GM19240 (cell line): Measurements from ENCODE around the gene KCNC1.

ENCODE experiments used
- DNase-seq: peaks from one replicate; pipeline ENCODE4 v3.0.0; 2011; ENCODE audit warnings: low spot score; ENCODE audit not compliant: insufficient read length

KCNC1 gene

DNA sequence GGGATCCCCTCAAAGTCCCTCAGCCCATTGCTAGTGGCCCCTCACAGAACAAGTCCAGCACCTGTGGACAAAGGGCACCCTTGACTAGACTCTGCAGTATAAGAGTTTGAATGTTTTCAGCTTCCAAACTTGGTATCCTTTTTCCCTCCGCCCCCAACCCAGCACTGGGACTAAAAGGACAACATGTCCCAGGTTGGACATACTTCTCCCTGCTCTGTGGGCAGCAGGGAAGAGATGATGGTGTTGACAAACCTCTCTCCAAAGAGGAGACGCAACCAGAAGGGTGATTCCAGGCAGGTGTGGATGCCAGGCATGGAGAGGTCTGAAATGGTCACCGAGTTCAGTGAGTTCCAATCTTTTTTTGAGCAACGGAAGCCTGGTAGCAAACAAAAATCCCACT, 19.7 kb upstream of the KCNC1 start:
- no peak for DNase-seq

DNA sequence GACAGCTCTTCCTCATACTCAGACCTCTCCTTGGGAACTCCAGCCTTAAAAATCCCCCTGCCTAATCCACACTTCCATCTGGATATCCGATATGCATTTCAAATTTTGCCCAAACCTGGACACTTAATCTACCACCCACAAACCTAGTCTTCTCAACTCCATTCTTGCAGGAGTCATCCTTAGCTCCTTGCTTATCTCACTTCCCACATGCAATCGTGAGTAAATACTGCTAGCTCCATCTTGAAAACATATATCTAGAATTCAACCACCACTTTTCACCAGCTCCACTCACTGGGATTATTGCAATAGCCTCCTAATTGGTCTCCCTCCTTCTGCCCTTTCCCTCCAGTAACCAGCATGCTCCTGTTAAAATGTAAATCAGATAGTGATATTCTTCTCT, 17.8 kb upstream of the KCNC1 start:
- no peak for DNase-seq

DNA sequence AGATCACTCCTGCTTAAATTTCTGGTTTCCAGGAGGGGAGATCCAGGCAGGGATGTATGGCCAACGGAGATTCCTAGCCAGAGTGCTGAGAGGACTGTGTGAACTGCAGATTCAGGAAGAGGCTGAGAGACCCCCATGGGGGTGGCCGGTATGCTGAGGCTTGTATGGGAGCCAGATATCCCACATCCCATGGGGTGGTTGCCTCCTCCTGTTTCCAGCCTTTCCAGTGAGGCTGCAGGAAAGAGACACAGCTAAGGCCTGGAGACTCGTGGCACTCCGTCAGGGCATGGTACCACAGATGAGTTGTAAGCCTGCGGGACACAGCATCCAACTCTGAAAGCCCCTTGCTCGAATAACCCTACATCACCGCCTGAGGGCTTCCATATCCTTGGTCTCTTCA, 16.6 kb upstream of the KCNC1 start:
- DNase-seq: no peak

DNA sequence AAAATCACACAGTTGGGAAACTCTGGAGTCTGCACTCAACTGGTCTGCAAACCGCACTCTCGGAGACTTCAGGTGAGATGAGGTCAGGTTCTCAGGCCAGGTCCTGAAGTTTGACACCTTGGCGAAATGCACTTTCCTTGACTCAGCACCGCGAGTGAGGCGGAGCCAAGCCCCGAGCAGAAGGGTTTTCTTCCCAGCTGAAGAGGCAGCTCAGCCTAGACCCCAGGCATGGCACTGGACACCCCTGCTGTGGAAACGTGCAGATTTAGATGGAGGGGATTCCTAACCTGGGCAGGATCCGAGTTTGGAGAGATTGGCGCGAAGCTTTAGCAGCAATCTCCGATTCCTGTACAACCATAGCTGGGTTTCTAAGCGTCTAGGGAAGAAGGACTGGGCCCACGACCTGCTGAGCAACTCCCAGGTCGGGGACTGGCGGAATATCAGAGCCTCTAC, 16.0 kb upstream of the KCNC1 start:
- DNase-seq: no peak

DNA sequence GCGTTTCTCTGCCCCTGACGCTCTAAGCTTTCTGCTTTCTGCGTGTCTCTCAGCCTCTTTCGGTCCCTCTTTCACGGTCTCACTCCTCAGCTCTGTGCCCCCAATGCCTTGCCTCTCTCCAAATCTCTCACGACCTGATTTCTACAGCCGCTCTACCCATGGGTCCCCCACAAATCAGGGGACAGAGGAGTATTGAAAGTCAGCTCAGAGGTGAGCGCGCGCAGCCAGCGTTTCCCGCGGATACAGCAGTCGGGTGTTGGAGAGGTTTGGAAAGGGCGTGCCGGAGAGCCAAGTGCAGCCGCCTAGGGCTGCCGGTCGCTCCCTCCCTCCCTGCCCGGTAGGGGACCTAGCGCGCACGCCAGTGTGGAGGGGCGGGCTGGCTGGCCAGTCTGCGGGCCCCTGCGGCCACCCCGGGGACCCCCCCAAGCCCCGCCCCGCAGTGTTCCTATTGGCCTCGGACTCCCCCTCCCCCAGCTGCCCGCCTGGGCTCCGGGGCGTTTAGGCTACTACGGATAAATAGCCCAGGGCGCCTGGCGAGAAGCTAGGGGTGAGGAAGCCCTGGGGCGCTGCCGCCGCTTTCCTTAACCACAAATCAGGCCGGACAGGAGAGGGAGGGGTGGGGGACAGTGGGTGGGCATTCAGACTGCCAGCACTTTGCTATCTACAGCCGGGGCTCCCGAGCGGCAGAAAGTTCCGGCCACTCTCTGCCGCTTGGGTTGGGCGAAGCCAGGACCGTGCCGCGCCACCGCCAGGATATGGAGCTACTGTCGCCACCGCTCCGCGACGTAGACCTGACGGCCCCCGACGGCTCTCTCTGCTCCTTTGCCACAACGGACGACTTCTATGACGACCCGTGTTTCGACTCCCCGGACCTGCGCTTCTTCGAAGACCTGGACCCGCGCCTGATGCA, 15.3 kb upstream of the KCNC1 start, which contains the start of gene MYOD1:
TSS of gene MYOD1 (plus strand) at position 544 of the 910 bp plus-strand sequence. CDS start at position 756, 212 bp downstream.
- DNase-seq: no peak

DNA sequence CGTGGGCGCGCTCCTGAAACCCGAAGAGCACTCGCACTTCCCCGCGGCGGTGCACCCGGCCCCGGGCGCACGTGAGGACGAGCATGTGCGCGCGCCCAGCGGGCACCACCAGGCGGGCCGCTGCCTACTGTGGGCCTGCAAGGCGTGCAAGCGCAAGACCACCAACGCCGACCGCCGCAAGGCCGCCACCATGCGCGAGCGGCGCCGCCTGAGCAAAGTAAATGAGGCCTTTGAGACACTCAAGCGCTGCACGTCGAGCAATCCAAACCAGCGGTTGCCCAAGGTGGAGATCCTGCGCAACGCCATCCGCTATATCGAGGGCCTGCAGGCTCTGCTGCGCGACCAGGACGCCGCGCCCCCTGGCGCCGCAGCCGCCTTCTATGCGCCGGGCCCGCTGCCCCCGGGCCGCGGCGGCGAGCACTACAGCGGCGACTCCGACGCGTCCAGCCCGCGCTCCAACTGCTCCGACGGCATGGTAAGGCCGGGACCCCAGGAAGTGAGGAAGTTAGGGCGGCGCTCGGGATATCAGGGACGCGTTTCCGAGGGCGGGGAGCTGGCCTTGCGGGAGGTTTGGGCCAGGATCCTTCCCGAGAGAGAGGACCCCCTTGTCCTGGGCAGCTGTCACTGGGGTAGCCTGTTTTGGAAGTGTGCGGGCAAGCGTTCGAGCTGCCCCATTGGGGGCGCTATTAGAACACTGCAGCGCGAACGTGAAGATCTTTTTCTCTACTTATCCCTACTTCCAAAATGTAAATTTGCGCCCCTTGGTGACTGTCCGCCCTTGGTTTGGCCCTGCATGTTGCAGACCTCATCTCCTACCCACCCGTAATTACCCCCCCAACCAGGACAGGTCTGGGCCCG, 14.4 kb upstream of the KCNC1 start:
- no peak for DNase-seq

DNA sequence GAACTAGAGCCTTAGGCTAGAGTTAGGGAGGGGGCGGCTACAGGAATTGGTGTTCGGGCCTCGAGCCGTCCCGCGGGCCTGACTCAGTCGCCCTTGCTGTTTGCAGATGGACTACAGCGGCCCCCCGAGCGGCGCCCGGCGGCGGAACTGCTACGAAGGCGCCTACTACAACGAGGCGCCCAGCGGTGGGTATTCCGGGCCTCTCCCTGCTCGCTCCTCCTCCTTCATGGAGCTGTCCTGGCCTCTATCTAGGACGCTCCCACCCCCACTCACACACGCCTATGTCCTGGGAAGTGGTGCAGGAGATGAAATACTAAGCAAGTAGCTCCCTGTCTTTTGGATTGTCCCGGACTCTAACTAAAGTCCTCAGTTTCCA, 13.8 kb upstream of the KCNC1 start:
- no peak for DNase-seq

DNA sequence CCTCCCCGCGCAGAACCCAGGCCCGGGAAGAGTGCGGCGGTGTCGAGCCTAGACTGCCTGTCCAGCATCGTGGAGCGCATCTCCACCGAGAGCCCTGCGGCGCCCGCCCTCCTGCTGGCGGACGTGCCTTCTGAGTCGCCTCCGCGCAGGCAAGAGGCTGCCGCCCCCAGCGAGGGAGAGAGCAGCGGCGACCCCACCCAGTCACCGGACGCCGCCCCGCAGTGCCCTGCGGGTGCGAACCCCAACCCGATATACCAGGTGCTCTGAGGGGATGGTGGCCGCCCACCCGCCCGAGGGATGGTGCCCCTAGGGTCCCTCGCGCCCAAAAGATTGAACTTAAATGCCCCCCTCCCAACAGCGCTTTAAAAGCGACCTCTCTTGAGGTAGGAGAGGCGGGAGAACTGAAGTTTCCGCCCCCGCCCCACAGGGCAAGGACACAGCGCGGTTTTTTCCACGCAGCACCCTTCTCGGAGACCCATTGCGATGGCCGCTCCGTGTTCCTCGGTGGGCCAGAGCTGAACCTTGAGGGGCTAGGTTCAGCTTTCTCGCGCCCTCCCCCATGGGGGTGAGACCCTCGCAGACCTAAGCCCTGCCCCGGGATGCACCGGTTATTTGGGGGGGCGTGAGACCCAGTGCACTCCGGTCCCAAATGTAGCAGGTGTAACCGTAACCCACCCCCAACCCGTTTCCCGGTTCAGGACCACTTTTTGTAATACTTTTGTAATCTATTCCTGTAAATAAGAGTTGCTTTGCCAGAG, 13.2 kb upstream of the KCNC1 start:
- DNase-seq: no peak

DNA sequence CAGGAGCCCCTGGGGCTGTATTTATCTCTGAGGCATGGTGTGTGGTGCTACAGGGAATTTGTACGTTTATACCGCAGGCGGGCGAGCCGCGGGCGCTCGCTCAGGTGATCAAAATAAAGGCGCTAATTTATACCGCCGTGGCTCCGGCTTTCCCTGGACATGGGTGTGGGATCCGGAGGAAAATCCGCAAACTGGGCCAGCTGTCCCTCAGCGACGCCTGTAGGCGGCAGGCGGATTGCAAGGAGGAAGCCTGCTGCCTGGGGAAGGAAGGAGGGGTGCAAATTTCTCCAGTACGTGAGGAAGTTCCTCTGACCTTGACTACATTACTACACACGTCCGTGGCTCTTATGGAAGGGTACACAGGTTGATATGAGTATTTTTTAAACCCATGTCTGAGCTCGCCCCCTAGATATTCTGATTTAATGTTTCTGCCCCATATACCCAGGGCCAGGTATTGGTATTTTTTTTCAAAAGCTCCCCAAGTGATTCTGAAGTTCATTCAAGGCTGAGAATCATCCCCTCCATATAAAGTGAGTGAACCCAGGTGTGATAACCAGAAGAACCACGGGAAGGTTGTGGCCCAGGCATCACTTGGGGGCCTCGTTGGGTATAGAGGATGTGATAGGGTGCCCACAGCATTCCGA, 12.5 kb upstream of the KCNC1 start:
- no peak for DNase-seq

DNA sequence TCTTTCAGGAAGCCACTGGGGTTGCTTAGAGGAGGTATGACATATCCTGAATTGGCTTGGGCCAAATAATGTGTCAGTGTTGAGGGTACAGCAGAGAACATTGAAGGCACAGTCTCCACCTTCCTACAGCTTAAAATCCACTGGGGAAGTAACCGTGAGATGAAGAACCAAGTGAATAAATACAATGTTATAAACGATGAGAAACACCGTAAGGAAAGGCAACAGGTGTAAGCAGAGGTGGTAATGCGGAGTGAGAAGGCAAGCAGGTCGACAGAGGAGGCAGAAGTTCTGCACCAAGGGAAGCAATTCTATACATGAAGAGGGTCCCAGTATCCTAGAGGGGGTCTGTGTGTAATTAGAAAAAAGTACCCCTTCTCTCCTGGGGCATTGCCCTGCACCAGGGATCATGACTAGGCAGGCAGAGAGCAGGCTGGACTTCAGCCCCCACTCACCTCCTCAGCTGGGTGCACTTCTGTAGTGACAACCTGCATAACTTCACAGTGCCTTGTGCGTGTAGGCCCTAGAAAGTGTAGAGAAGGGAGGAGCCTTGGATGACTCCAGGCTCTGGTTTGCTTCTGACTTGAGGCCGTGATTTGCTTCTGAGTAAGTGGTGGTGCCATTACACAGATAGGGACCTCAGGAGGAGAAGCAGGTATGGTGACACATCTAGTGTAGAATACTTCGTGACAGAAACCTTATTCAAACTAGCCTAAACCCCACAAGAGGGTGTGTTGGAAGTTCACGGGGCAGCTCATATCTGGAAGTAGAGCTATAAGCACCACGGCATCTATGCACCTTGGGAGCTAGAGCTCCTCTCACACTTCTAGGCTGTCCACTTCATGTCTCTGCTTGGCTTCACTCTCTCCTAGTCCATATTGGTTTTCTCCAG, 10.3 kb upstream of the KCNC1 start:
- no peak for DNase-seq

DNA sequence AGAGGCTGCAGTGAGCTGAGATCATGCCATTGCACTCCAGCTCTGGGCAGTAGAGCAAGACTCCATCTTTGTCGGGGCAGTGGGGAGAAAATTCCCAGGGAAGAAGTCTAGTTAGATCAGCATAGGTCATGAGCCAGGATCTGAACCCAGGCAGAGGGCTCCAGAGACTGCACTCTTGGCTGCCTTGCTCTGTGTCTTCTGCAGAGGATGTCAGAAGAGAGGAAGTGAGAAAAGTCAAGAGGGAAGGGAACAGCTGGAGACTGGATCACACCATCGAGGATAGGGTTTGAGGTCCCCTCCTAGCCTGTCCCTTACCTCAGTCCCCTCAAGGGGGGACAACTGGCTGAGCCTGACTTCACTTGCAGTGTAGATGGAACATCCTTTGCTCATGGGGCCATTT, 9.4 kb upstream of the KCNC1 start:
- no peak for DNase-seq

DNA sequence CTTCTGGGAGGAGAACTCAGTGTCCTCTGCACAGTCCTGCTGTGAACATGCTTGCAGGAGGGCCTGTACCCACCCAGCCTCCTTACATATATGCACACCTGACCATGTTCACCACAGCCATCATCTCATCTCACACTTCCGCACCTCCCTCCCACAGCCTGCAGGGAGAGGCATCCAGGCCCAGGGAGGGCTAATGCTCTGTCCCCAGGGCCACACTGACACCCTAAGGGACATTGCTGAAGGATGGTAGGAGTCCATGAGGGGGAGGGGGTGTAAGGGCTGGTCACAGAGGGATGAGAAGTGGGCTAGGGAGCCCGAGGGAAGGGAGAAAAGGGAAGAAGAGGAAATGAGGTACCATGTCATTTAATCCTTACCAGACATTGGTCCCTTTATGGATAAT, 4.4 kb upstream of the KCNC1 start:
- DNase-seq: no peak

DNA sequence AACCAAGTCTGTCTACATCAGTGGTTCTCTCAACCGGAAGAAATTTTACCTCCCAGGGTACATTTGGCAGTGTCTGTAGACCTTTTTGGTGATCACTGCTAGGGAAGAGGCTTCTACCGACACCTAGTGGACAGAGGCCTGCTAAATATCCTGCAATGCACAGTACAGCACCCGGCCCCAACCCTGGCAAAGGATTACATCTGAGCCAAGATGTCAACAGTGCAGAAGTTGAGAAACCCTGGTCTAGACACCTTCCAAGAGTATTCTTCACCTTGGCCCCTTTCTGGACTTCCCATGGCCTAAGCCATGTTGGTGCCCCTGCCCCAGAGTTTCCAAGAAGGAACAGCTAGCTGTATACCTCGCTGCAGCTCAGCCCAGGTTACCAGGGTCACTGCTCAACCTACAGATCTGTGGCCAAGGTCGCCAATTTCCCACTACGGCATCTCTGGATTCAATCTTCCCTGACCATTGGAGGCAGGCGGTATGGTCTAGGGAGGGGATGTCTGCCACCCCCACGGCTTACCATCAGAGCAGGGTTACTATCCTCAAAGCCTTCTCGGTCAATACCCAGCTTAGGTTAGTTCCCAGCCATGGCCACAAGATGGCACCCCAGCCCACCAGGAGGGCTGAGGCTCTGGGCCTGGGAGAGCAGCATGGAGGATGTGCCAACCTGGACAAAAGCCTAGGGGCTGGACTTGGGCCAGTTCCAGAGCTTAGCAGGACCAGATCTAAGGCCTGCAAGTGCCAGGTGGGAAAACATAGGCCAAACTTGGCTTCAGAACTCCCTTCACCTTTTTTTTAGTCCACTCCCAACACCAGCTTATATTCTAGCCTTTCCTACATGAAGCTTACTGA, 3.7 kb upstream of the KCNC1 start:
- DNase-seq: peak; percentile 96

DNA sequence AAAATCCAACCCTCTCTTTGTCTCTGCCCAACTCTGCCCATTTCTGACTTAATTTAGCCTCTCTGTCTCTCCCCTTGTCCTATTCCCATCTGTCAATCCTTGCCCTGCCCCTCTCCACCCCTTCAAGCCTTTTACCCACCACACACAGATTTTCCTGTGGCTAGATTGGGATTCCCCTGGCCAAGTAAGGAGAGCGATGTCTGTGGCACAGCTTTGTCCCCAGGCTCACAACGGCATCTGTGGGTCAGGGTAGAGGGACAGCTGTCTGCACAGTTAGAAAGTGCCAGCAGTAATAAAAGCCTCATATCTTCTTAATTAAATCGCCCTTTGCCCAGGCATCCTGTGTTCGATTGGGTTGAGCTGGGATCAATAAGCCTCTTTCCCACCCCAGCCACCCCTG, 1.3 kb upstream of the KCNC1 start:
- DNase-seq: no peak

DNA sequence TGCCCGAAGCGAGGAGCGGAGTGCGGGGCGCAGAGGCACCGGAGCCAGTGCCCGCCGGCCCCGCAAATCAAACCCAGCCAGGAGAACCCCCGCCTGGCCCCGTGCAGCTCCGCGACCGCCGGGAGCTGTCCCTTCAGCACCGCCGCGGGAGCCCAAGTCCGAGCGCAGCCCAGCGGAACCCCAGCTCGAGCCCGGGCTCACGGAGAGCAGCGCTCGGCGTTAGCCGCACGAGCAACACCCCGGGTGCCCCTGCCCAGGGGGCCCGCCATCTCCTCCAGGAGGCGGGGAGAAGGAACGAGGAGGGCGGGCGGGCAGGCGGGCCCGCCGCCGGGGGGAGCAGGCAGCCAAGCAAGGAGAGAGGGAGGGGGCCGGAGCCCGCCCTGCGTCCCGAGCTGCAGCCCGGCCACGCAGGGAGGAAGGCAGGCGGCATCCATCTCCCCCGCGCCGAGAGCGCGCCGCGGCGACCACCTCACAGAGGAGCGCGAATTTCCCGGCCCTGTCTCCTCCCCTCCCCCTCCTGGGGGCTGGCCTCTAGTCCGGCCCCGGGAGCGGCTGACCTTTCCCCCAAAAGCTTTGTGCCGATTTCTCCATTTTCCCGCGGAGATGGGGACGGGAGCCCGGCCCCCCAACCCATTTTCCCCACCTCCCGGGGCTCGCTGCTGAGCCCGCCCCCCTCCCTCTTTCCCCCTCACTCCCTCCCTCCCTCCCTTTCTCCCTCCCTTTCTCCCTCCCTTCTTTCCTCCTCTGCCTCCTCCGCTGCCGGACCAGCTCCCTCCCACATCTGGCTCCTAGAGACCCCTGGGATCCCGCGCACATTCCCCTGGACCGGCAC, 621 bp downstream of the KCNC1 start:
- DNase-seq: no peak

DNA sequence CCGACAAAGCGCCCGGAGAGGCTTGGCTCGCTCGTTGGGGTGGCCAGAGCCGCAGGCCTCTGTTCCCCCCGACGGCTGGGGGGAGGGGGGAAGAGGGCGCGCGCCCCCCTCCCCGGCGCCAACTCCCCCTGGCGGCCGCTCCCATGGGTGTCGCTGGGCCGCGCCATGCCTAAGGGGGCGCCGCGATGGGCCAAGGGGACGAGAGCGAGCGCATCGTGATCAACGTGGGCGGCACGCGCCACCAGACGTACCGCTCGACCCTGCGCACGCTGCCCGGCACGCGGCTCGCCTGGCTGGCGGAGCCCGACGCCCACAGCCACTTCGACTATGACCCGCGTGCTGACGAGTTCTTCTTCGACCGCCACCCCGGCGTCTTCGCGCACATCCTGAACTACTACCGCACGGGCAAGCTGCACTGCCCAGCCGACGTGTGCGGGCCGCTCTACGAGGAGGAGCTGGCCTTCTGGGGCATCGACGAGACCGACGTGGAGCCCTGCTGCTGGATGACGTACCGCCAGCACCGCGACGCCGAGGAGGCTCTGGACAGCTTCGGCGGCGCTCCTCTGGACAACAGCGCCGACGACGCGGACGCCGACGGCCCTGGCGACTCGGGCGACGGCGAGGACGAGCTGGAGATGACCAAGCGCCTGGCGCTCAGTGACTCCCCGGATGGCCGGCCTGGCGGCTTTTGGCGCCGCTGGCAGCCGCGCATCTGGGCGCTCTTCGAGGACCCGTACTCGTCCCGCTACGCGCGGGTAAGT, 1.4 kb downstream of the KCNC1 start:
- DNase-seq: no peak

DNA sequence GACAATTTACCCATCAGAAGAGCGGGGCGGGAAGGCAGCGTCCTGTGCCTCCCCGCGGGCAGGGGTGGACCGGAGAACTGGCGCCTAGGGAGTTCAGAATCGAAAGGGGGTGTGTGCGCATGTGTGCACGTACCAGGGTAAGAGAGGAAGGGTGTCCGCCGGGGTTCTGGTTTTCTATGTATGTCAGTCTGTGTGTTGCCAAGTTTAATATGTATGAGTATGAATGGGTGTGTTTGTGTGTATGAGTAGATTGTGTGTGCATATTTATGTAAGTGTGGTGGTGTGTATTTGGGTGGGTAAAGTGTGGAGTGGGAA, 2.0 kb downstream of the KCNC1 start:
- DNase-seq: no peak
